HEK293 (cell line): Measurements from ENCODE around the gene PSMD8.

Experiments used
- CTCF ChIP-seq: fragments of 450-650 bp; formaldehyde crosslinking; IDR thresholded peaks from 2 replicates; pipeline ENCODE4 v1.5.1; 2016; ENCODE audit warnings: missing biosample characterization, missing genetic modification characterization
- KLF16 ChIP-seq: fragments of 450-650 bp; formaldehyde crosslinking; IDR thresholded peaks from 2 replicates; pipeline ENCODE4 v1.5.1; 2017; ENCODE audit warnings: missing biosample characterization, missing genetic modification characterization
- ZFHX2 ChIP-seq: fragments of 450-650 bp; formaldehyde crosslinking; conservative IDR thresholded peaks from 2 replicates; pipeline ENCODE4 v1.5.1; 2016; ENCODE audit warnings: missing biosample characterization, missing genetic modification characterization
- ZNF239 ChIP-seq: fragments of 450-650 bp; formaldehyde crosslinking; IDR thresholded peaks from 2 replicates; pipeline ENCODE4 v1.5.1; 2016; ENCODE audit warnings: missing biosample characterization, missing genetic modification characterization
- ZNF274 ChIP-seq, 2 experiments: fragments of 200-500 bp in 1 of 2; fragments of 450-650 bp in 1 of 2; sonication (Bioruptor generic) in 1 of 2; formaldehyde crosslinking in 1 of 2; IDR thresholded peaks; 2 replicates each; pipeline versions ENCODE4 v1.5.1 to v1.6.1; 2014 to 2016; ENCODE audit warnings: borderline replicate concordance in 1 of 2, inconsistent platforms in 1 of 2, low read length in 1 of 2, missing biosample characterization in 1 of 2, missing genetic modification characterization in 1 of 2
- ZNF621 ChIP-seq: fragments of 450-650 bp; formaldehyde crosslinking; IDR thresholded peaks from 2 replicates; pipeline ENCODE4 v1.5.1; 2017; ENCODE audit warnings: missing biosample characterization, missing genetic modification characterization
- ZNF747 ChIP-seq: fragments of 450-650 bp; formaldehyde crosslinking; IDR thresholded peaks from 2 replicates; pipeline ENCODE4 v1.5.1; 2016; ENCODE audit warnings: missing biosample characterization, missing genetic modification characterization

GRCh38 chr19:38399537-38399936, 25.2 kb downstream of the PSMD8 start:
- no peak for TF ChIP-seq ZNF621 (tag by site-specific recombination)
- no peak for TF ChIP-seq CTCF
- peak; percentile 48 for TF ChIP-seq ZFHX2
- TF ChIP-seq ZNF239 (tag by site-specific recombination) = no peak
- no peak for TF ChIP-seq ZNF747 (tag by site-specific recombination)
- no peak for TF ChIP-seq ZNF274 (IDR thresholded peaks at IDR 0.05; ENCODE audit: low read length)
- TF ChIP-seq ZNF274 (tag by site-specific recombination; IDR thresholded peaks at IDR 0.05; ENCODE audit: borderline replicate concordance) = no peak
- no peak for TF ChIP-seq KLF16 (tag by site-specific recombination)
